ENCODE measurements around the gene TSPAN31. TPM values are rescaled to one million over a fixed set of nuclear protein-coding genes. Genes with fewer than 3 reads are reported as not detected.

The TSPAN31 gene
- total RNA-seq, 1 donor from 2014 or later = 109 TPM

DNA sequence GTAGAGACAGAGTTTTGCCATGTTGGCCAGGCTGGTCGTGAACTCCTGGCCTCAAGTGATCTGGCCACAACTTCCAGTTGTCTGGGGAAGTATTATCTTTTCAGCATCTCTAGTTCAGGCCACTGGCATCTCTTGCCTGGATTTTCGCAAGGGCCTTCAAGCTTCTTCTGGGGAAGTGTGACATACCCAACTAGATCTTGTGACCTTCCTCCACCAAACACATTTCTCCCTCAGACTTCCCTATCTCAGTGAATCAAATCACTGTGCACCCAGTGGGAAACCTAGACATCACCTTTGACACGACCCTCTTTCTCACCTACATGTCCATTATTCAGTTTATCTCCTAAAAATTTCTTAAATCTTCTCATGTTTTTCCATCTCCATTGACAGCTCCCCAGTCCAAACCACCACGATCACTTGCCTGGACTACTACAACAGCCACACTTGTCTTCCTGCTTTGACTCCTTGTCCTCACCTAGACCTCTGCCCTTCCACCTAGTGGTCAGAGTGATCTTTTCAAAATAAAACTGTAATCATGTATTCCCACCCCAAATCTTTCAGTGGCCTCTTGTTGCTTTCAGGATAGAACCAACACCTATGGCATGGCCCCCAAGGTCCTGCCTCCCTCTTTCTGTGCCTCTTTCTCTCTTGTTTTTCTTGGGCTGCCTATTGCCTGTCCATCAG lies 30.9 kb downstream of the TSPAN31 start:
- no peak for FAIRE-seq
- no peak overlapping the region for H3K4me3 ChIP-seq (ENCODE audit: low read depth, low read length)
- H3K27me3 ChIP-seq (ENCODE audit: control insufficient read depth, insufficient read depth, low read length) = no peaks in the 10 kb centered on the region
- TF ChIP-seq, protein P1, sequence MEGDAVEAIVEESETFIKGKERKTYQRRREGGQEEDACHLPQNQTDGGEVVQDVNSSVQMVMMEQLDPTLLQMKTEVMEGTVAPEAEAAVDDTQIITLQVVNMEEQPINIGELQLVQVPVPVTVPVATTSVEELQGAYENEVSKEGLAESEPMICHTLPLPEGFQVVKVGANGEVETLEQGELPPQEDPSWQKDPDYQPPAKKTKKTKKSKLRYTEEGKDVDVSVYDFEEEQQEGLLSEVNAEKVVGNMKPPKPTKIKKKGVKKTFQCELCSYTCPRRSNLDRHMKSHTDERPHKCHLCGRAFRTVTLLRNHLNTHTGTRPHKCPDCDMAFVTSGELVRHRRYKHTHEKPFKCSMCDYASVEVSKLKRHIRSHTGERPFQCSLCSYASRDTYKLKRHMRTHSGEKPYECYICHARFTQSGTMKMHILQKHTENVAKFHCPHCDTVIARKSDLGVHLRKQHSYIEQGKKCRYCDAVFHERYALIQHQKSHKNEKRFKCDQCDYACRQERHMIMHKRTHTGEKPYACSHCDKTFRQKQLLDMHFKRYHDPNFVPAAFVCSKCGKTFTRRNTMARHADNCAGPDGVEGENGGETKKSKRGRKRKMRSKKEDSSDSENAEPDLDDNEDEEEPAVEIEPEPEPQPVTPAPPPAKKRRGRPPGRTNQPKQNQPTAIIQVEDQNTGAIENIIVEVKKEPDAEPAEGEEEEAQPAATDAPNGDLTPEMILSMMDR (IDR thresholded peaks at IDR 0.05; ENCODE audit: insufficient read depth, low read length, severe bottlenecking) = no peak
- peaks cover 2% of the 10 kb centered on the region for H3K36me3 ChIP-seq (ENCODE audit: control insufficient read depth, insufficient read depth, low read length)
- DNase-seq (ENCODE audit: low read depth) = no peak

DNA sequence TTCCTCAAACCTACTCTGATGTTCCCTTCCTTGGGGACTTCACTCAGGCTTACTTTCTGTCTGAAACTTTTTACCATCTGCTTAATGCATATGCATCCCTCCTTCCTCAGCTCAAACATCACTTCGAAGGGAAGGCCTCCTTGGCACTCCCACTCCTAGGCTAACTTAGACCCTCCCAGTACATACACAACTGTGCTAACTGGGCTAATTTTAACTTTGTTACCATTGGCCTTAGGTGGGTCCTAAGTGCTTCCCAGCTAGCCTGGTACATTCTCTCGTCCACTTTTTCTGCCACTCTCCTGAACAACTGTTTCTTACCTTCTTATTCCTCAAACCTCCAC lies 31.4 kb downstream of the TSPAN31 start:
- no peaks in the 10 kb centered on the region for H3K36me3 ChIP-seq (ENCODE audit: control insufficient read depth, insufficient read depth, low read length)
- DNase-seq (ENCODE audit: low read depth) = no peak
- FAIRE-seq = no peak
- no peaks in the 10 kb centered on the region for H3K27me3 ChIP-seq (ENCODE audit: control insufficient read depth, insufficient read depth, low read length)
- TF ChIP-seq, protein P1 (IDR thresholded peaks at IDR 0.05; ENCODE audit: insufficient read depth, low read length, severe bottlenecking) = no peak
- no peak overlapping the region for H3K4me3 ChIP-seq (ENCODE audit: low read depth, low read length)

- Histone ChIP-seq H3K27me3 (ENCODE audit: control insufficient read depth, insufficient read depth, low read length) (no peaks in the 10 kb centered on the region), H3K36me3 (ENCODE audit: control insufficient read depth, insufficient read depth, low read length) (no peaks in the 10 kb centered on the region), H3K4me3 (ENCODE audit: low read depth, low read length) (no peak overlapping the region)
- no peak for FAIRE-seq
- TF ChIP-seq, protein P1 (IDR thresholded peaks at IDR 0.05; ENCODE audit: insufficient read depth, low read length, severe bottlenecking) = no peak
- DNase-seq (ENCODE audit: low read depth) = no peak
Measured at GRCh38 chr12:57777367-57777766, 32.5 kb downstream of the TSPAN31 start.

- FAIRE-seq = no peak
- Histone ChIP-seq H3K27me3 (ENCODE audit: control insufficient read depth, insufficient read depth, low read length) (no peaks in the 10 kb centered on the region), H3K4me3 (ENCODE audit: low read depth, low read length) (no peak overlapping the region), H3K36me3 (ENCODE audit: control insufficient read depth, insufficient read depth, low read length) (no peaks in the 10 kb centered on the region)
- no peak for DNase-seq (ENCODE audit: low read depth)
- TF ChIP-seq, protein P1 (IDR thresholded peaks at IDR 0.05; ENCODE audit: insufficient read depth, low read length, severe bottlenecking) = no peak
Measured at GRCh38 chr12:57777911-57778310, 33.1 kb downstream of the TSPAN31 start.

DNA sequence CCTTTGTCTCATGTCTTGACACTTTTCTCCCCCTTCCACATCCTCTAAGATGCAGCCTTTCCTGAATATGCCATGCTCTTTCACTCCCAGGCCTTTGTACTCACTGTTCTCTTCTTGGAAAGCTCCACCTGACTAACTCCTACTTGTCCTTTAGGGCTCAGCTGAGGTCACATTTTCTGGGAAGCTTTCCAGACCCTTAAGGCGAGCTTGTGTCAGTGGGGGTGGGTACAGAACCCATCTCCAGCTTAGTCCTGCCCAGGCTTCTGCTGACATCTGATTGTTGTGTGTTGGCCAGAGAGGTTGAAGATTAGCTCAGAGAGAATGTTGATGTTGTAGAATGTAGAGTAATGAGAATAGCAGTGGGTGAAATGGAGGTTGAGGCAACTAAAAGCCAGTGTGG lies 34.9 kb downstream of the TSPAN31 start:
- no peak for DNase-seq (ENCODE audit: low read depth)

More for the DNA sequence above, 34.9 kb downstream of the TSPAN31 start:
- peaks cover 1% of the 10 kb centered on the region for H3K36me3 ChIP-seq (ENCODE audit: control insufficient read depth, insufficient read depth, low read length)
- no peaks in the 10 kb centered on the region for H3K27me3 ChIP-seq (ENCODE audit: control insufficient read depth, insufficient read depth, low read length)
- no peak overlapping the region for H3K4me3 ChIP-seq (ENCODE audit: low read depth, low read length)
- FAIRE-seq = no peak
- TF ChIP-seq, protein P1 (IDR thresholded peaks at IDR 0.05; ENCODE audit: insufficient read depth, low read length, severe bottlenecking) = no peak
